IPS-NIHi7 (cell line): Measurements from ENCODE around the gene TCAF1.
"Not testable (repeated sequence)": the region's sequence is repeated elsewhere in the genome, so short reads cannot be mapped to it uniquely, and the experiment has no call there.

Source experiments
- DNase-seq: peaks from one replicate; pipeline ENCODE4 v3.0.0; 2012; ENCODE audit warnings: mixed read lengths; ENCODE audit errors: extremely low spot score

TCAF1 gene

GRCh38 chr7:143905509-143905908 is 3.5 kb upstream of the TCAF1 start:
- DNase-seq = no peak

DNA sequence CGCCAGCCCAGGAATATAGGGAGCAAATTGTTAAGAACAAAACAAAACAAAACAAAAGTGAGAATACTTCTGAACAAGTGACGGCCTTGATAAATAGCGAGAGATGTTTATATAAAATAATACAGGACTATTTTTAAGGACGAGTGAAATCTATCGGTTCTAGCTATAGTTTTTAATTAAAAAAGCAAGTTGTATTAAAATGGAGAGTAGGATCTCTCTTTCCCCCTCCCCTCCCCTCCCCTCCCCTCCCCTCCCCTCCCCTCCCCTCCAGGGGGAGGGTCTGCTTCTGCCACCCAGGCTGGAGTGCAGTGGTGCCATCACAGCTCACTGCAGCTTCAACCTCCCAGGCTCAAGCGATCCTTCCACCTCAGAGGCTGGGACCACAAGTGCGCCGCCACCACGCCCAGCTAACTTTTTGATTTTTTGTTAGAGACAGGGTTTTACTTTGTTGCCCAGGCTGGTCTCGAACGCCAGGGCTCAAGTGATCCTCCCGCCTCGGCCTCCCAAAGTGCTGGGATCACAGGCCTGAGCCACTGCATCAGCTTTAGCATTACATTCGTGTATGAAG is 440 bp upstream of the TCAF1 start:
- no peak for DNase-seq

GRCh38 chr7:143901332-143901667 is 676 bp downstream of the TCAF1 start:
- DNase-seq = no peak

DNA sequence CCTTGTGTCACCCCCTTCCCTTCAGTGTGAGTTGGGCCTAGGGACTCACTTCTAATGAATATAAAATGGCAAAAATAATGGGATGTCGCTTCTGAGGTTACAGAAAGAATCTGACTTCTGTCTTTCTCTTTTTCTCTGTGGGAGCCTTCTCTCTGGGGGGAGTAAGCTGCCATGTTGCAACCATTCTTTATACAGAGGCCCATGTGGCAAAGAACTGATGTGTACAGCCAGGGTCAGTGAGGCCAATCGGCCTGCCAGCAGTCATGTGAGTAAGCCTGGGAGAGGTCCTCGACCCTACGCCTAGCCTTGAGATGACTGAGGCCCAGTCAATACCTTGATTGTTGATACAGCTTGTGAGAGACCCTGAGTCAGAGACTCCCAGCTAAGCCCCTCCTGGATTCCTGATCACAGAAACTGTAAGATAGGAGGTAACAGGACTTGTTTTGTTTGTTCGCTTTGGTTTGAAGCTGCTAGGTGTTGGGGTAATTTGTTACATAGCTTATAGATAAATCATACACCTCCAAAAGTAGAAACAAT is 1.7 kb downstream of the TCAF1 start:
- no peak for DNase-seq

GRCh38 chr7:143898810-143899209 is 3.2 kb downstream of the TCAF1 start:
- DNase-seq = no peak

DNA sequence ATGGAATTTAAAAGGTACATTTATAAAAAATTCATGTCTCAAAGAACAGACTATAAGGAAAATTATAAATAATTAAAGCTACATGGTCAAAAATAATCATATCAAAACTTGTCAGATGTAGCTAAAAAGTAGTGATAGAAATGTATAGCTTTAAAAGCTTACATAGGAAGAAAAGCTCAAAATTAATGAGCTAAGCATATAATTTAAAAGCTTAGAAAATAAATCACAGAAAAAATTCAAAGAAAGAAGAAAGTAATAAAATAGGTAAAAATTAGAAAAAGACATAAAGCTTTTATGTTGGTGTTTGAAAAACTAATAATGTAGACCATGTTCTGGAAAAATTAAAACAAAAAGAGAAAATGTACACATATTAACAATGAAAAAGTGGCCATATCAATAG is 5.3 kb downstream of the TCAF1 start:
- DNase-seq = no peak

DNA sequence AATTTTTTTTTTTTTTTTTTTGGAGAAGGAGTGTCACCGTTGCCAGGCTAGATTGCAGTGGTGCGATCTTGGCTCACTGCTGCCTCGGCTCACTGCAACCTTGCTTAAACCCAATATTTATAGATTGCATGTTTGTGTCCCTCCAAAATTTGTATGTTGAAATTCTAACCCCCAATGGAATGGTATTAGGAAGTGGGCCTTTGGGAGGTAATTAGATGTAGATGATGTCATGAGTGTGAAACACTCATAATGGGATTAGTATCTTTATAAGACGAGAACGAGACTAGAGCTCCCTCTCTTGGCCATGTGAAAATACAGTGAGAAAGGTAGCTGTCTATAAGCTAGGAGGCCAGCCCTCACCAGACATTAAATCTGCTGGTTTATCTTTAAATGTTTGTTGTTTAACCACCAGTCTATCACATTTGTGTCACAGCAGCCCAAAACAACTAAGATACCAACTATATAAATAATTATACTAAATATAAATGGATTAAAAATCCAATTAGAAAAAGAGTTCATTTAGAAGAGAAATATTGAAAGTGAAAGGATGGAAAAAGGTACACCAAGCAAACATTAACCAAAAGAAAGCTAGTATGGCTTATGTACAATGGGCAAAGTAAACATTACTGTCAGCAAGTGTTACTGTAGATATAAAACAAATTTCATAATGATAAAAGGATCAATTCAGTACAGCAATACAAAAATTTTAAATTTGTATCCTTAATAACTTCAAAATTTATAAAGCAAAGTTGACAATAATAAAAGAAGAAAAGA is 9.3 kb downstream of the TCAF1 start:
- DNase-seq = no peak

- no peak for DNase-seq
Measured at GRCh38 chr7:143891457-143891856, 10.5 kb downstream of the TCAF1 start.

DNA sequence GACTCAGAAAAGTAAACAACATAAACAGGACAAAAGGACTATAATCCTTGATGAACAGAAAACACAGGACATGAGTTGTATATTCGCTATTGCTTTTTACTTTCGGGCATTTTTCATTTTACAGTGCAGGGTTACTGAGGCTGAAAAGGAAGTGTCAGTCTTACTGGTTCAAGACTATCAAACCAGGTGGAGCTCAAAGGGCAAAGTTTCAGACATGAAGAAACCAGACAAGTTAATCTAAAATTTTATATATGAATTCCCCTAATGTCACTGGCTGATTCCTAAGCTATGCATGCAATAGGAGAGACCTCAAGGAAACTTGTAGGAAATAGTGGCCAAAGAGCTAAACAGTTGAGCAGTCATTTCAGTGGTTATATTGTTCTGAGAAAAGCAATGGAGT is 11.4 kb downstream of the TCAF1 start:
- no peak for DNase-seq

- DNase-seq = no peak
Measured at GRCh38 chr7:143889068-143889467, 12.9 kb downstream of the TCAF1 start.

DNA sequence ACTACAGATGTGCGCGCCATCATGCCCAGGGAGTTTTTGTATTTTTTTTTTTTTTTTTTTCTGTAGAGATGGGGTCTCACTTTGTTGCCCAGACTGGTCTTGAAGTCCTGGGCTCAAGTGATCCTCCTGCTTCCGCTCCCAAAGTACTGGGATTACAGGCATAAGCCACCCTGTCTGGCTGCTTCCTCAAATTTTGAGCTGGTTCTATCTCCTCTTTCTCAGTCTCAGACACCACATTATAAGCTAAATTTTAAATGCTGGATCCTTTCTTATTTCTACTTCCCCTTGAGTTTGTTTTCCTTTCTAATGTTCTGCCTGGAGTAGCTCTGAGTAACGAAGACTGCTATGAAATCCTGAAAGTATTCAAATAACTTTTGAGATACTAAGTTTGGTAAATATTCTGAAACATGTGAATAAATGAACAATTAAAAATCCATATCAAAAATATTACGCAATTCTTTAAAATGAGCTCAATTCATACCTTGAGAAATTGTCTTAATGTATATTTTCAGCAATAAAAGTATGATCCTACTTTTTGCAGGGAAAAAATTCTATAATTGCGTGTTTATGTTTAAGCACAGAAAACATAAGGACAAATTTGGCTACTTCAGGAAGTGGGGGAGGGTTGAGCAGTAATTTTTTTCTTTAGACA is 15.0 kb downstream of the TCAF1 start:
- DNase-seq = no peak

- no peak for DNase-seq
Measured at GRCh38 chr7:143885951-143886350, 16.0 kb downstream of the TCAF1 start.

- peak; percentile 96 for DNase-seq
Measured at GRCh38 chr7:143884969-143885559, 16.9 kb downstream of the TCAF1 start.

GRCh38 chr7:143884241-143884968 is 17.6 kb downstream of the TCAF1 start:
- DNase-seq = no peak

DNA sequence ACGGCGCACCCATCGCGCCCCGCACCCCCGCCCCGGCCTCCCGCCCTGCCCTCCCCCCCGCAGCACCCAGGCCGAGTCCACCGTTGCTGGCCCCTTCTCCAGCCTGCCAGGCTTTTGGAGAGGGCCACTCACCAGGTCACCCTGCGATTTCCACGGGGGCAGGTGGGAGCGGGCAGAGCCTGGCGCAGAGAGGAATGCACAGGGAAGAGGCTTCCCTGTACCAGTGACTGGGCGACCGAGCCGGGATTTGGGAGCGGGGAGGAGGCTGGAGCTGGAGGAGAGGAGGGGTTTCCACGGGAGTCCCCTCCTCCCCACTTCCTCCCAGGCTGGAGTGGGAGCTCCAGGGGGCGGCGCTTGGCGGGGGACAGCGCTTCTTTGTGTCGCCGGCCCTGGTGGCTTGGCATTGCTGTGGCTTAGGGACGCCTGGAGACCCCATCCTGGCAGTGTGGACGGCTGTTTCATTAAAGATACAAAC is 19.3 kb downstream of the TCAF1 start:
- DNase-seq = peak; percentile 41

- peak; percentile 61 for DNase-seq
Measured at GRCh38 chr7:143882020-143882603, 19.9 kb downstream of the TCAF1 start.

DNA sequence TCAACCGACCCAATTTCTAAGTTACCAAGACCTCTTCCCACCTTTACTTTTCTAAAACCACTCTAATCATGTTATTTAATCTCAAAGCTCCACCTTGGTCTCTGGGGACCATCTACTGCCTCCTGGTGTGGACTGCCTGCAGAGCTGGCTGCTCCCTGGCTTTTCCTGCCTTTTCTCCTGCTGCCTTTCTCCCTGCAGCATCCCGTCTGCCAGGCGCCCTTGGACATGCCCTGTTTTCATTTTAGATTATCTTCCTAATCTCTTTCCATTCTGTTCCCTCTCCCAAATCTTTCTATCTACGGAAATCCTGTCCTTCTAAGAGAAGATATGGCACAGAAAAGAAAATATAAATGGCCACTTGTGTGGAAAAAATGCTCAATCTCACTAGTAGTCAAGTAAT is 23.1 kb downstream of the TCAF1 start:
- DNase-seq = no peak

DNA sequence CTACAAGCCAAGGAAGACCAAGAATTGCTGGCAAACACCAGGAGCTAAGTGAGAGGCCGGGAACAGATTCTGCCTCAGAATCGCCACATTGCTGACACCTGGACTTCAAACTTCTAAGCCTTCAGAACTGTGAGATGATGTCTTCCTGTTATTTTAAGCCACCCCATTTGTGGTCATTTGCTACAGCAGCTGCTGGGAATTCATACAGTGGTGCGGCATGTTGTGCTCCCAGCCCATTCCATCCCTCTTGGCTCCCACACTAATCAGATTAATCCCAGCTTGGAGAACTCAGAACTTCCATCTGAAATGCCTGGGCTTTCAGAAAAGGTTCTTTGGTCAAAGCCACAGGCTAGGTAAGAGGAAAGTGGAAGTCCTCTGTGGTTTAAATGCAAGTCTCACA is 24.9 kb downstream of the TCAF1 start:
- no peak for DNase-seq

- DNase-seq = no peak
Measured at GRCh38 chr7:143876218-143876617, 25.8 kb downstream of the TCAF1 start.

- DNase-seq = not testable (repeated sequence)
Measured at GRCh38 chr7:143873242-143873641, 28.7 kb downstream of the TCAF1 start.

DNA sequence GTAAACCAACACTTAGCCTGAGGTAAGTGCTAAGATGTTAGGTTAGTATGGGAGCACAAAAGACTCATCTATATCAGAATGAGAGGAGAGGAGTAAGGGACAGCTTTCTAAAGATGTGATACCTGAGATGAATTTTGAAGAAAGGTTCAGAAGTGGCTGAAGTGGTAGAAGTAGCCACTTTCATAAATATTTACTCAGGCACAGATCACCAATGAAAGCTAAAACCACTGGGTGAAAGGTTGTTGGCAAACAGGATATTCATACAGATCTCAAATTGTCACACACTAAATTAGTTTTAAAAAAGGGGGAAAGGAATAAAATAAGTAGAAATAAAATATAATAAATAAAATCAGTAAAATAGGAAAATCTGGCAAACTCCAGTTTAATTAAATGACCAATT is 30.4 kb downstream of the TCAF1 start:
- not testable (repeated sequence) for DNase-seq
